Epithelial cell of proximal tubule (primary cell): ENCODE data around the gene LHCGR. TPM values are rescaled to one million over a fixed set of nuclear protein-coding genes. Genes with fewer than 3 reads are reported as not detected.

Experiments used
- DNase-seq: peaks from one replicate; pipeline ENCODE4 v3.0.0-alpha.2; 2011; ENCODE audit warnings: low read depth
- H3K4me3 ChIP-seq: 2 replicates; pipeline ENCODE4 v1.5.1; 2011; ENCODE audit warnings: low read depth, mild to moderate bottlenecking, low read length
- total RNA-seq: library from RNA; depleted of rRNA; stranded (reverse); fragments of >200 nt; gene quantifications from 2 replicates; pipeline ENCODE4 v1.2.3, GENCODE V29; 2015
- TF ChIP-seq, protein P1 (sequence below): conservative IDR thresholded peaks from 2 replicates; pipeline ENCODE4 v1.5.1; 2012; ENCODE audit warnings: low read depth, mild to moderate bottlenecking, low read length

LHCGR gene
- total RNA-seq, 1 donor from 2014 or later: not detected

DNA sequence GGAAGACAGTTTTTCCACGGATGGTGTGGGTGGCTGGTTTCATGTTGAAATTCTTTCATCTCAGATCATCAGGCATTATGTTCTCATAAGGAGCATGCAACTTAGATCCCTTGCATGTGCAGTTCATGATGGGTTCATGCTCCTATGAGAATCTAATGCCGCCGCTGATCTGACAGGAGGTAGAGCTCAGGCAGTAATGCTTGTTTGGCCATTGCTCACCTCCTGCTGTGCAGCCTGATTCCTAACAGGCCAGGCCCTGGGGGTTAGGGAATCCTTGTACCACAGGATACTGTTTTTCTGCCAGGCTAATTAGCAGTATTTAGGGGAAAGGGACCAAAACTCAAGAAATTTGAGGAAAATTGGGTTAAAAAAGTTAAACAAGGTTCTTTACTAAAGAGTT is 5.3 kb upstream of the LHCGR start:
- no peak overlapping the region for H3K4me3 ChIP-seq
- TF ChIP-seq, protein P1, sequence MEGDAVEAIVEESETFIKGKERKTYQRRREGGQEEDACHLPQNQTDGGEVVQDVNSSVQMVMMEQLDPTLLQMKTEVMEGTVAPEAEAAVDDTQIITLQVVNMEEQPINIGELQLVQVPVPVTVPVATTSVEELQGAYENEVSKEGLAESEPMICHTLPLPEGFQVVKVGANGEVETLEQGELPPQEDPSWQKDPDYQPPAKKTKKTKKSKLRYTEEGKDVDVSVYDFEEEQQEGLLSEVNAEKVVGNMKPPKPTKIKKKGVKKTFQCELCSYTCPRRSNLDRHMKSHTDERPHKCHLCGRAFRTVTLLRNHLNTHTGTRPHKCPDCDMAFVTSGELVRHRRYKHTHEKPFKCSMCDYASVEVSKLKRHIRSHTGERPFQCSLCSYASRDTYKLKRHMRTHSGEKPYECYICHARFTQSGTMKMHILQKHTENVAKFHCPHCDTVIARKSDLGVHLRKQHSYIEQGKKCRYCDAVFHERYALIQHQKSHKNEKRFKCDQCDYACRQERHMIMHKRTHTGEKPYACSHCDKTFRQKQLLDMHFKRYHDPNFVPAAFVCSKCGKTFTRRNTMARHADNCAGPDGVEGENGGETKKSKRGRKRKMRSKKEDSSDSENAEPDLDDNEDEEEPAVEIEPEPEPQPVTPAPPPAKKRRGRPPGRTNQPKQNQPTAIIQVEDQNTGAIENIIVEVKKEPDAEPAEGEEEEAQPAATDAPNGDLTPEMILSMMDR: no peak
- DNase-seq: no peak

DNA sequence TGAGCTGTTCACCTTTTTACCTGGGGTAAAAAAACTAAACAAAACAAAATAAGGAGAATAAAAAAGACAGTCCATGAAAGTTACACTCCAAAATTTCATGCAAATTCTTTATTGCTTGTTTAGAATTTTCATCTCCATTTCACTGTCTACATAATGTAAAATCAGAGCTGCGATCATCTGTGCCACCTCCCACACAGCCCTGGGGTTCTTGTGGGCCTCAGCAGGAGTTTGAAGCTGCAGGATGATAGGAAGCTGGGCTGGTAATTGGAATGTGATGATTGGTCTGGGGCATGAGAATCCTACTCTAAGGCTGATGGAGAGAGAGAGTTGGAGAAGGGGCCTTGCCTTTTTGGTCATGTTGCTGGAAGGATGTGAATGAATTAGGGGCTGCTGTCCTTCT is 4.2 kb upstream of the LHCGR start:
- TF ChIP-seq, protein P1: no peak
- no peak for DNase-seq
- no peak overlapping the region for H3K4me3 ChIP-seq

DNA sequence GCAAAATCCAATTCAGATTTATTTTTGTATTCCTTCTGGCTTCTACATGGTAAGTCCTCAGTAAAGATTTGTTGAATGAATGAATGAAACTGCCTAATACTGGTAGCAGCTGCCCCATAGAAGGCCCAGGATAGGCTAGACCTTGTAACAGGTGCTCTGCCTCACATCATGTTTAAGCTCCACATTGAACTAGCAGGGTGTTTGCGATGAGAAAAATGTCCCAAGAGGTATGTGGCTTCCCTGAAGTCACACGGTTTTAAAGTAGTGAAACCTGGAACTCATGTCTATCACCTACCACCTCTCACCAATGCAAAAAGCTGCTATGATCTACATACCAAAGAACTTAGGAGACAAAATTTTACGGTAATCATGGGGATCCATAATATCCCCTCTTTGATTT is 765 bp upstream of the LHCGR start:
- no peak for DNase-seq
- TF ChIP-seq, protein P1: no peak
- H3K4me3 ChIP-seq: no peak overlapping the region

DNA sequence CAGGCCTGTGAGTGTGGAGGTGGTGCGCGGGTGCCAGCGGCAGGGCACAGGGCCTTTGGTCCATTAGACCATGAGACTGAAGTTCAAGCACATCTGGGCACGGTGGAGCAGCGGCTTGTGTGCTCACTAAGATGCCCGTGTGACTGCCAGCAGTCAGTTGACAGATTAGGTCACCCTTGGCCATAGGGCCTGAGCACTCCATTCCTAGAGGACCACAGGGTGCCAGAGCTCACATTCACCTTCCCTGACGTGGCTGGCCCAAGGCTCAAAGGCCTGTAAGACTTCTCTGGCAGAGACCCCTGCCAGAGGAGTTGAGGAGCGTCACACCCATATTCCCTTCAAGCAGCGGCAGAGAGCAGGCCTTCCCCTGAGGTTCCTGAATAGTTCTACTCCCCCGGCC is 650 bp downstream of the LHCGR start:
- DNase-seq: no peak
- H3K4me3 ChIP-seq: peak overlapping the region; percentile 33
- TF ChIP-seq, protein P1: no peak

DNA sequence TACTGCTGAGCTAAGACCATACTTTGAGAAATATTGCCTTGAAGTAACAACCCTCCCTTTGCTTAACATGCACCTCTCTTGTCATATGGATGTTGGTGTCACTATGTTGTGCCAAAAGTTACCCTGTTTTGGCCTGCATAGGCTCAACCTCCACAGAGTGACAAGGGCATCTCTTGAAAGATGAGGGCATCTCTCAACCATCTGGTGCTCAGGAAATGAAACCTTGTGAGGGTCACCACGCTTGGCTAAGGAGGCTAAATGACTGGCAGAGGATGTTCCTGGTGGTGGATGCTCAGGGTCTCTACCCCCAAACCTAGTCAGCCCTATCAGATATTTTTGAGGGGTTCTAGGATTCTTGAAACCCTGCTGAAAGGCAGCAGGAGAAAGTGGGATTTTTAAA is 2.3 kb downstream of the LHCGR start:
- H3K4me3 ChIP-seq: no peak overlapping the region
- TF ChIP-seq, protein P1: no peak
- DNase-seq: no peak

DNA sequence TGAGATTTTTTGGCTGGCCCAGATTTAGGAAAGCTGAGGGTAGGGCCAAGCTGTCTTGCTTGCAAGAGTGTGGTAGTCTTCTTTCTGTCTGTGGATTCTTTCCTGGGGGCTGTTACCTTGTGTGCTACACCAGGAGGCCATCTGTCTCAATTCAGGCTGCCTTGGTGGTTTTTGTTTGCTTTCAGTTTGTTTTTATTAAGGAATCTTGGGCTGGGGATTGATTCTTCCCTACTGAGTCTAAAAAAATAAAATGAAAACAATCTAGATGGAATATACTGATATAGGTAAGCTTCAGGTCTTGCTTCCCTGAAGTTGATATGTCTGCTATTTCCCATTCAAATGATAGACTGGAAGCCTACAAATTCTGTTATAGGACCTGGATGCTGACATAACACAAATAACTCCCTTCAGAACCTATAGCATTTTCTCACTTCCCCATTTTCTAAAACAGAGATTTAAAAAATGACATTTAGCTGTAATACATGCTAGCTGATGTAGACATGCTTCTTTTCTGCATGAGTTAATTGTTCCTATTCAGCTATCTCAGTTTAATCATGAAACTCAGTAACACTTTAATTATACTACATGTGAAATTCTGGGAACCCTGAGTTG is 5.3 kb downstream of the LHCGR start:
- TF ChIP-seq, protein P1: no peak
- H3K4me3 ChIP-seq: no peak overlapping the region
- DNase-seq: no peak
